Testis (tissue), 2 donors: ENCODE results near the gene ALDH2.

ENCODE experiments used
- CTCF ChIP-seq, 3 experiments: fragments of 450-650 bp in 2 of 3; fragments of 200-600 bp in 1 of 3; sonication (generic) in 1 of 3; IDR thresholded peaks; one replicate each; pipeline ENCODE4 v1.5.1; 2016 to 2019; ENCODE audit warnings: antibody characterized with exemption in 3 of 3, mild to moderate bottlenecking in 2 of 3, moderate library complexity in 1 of 3
- POLR2A ChIP-seq: fragments of 450-650 bp; IDR thresholded peaks from one replicate; pipeline ENCODE4 v1.6.1; 2017; ENCODE audit warnings: antibody characterized with exemption, mild to moderate bottlenecking, moderate library complexity

DNA sequence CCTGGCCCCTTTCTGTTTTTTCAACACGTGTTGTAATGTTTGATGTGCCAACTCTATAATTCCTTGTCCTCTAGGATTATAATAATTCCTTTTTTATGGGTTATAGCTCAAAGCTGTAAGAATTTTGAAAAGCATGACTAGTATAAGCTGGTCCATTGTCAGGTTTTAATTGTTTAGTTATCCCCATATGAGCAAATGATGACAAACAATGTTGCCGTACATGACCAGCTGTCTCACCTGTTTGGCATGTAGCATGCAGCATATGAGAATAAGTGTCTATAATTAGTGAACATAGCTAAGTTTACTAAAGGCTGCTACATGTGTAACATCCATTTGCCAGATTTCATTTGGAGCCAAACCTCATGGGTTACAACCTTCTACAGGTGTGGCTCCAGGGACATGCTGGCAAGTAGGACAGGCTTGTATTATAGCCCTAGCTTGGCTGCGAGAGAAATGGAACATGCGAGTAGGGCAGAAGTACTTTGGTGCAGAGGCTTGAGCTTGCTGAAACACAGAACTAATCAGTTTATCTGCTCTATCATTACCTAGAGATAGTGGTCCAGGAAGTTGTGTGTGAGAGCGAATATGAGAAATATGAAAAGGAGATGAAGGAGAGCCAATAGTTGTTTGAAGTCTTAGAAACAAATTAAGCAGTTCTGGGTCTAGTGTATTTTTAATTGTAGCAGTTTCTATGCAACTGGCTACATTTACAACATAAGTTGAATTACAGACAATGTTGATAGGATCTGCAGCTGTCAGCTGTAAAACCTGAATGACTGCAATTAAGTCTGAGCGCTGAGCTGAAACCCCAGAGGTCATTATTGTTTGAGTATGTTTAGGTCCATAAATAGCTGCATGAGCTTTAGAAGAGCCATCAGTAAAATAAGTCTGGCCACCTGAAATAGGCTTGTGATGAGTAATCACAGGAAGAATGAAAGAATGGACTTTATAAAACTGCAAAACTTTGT is 52.7 kb downstream of the ALDH2 start:
- TF ChIP-seq CTCF (IDR thresholded peaks at IDR 0.05) (no peak), POLR2A (no peak)
